ENCODE measurements around the gene SHISA9.

- no peak for TF ChIP-seq CTCF (IDR thresholded peaks at IDR 0.05)
- TF ChIP-seq ZFX (IDR thresholded peaks at IDR 0.05; ENCODE audit: borderline replicate concordance): no peak
Observed at GRCh38 chr16:12898551-12898950, 2.8 kb upstream of the SHISA9 start.

Data from 22Rv1 (cell line).